SK-N-SH (cell line): ENCODE results near the gene YWHAH. TPM values are rescaled to one million over a fixed set of nuclear protein-coding genes. Genes with fewer than 3 reads are reported as not detected.

Experiments
- CTCF ChIA-PET: fragments of 300-600, 350-600 bp; formaldehyde crosslinking; extraction: SDS; loops from one replicate; lab custom pipeline; 2021; lab: Yijun Ruan, JAX
- POLR2A ChIA-PET: fragments of 350-600 bp; sonication (Branson Sonifier 250); formaldehyde crosslinking; extraction: SDS; loops from one replicate; lab custom pipeline; 2020; ENCODE audit warnings: antibody characterized with exemption, inconsistent platforms; lab: Yijun Ruan, JAX
- DNase-seq: peaks from one replicate; pipeline ENCODE4 v3.0.0; 2012
- H2AFZ ChIP-seq: fragments of 200-600 bp; sonication (generic); 2 replicates; pipeline ENCODE4 v1.8.1; 2016; ENCODE audit warnings: antibody characterized with exemption, mild to moderate bottlenecking, low read depth
- H3F3A ChIP-seq: fragments of 200-600 bp; sonication (generic); replicated peaks from 2 replicates; pipeline ENCODE3; 2016; ENCODE audit warnings: antibody characterized with exemption, mild to moderate bottlenecking; ENCODE audit not compliant: insufficient read depth
- H3K27ac ChIP-seq, 2 experiments: fragments of 200-500 bp in 1 of 2; fragments of 200-600 bp in 1 of 2; sonication (Bioruptor generic) in 1 of 2; sonication (generic), shearing (Covaris generic) in 1 of 2; 2 replicates each; pipeline versions ENCODE4 v1.5.1 to v1.6.1; 2014 to 2016; ENCODE audit warnings: low read depth in 2 of 2, inconsistent platforms in 1 of 2, low read length in 1 of 2, mild to moderate bottlenecking in 1 of 2, mixed read lengths in 1 of 2
- H3K27me3 ChIP-seq: fragments of 200-600 bp; sonication (generic), shearing (Covaris generic); 2 replicates; pipeline ENCODE4 v1.6.1; 2016; ENCODE audit warnings: mixed run types; ENCODE audit not compliant: insufficient read depth
- H3K36me3 ChIP-seq, 2 experiments: fragments of 200-500 bp in 1 of 2; fragments of 200-600 bp in 1 of 2; sonication (Bioruptor generic) in 1 of 2; sonication (generic) in 1 of 2; replicated peaks in 1 of 2; 2 replicates each; pipeline versions ENCODE3 to v1.5.1; 2014 to 2016; ENCODE audit warnings: low read length in 1 of 2, mild to moderate bottlenecking in 1 of 2; ENCODE audit not compliant: insufficient read depth in 2 of 2, control insufficient read depth in 1 of 2
- H3K4me1 ChIP-seq, 2 experiments: fragments of 200-500 bp in 1 of 2; fragments of 200-600 bp in 1 of 2; sonication (Bioruptor generic) in 1 of 2; sonication (generic), shearing (Covaris generic) in 1 of 2; 2 replicates each; pipeline versions ENCODE4 v1.5.1 to v1.6.1; 2014 to 2016; ENCODE audit warnings: low read depth in 1 of 2, low read length in 1 of 2, mixed run types in 1 of 2; ENCODE audit not compliant: insufficient read depth in 2 of 2, control insufficient read depth in 1 of 2
- H3K4me2 ChIP-seq: fragments of 200-600 bp; sonication (generic), shearing (Covaris generic); 2 replicates; pipeline ENCODE4 v1.6.1; 2017; ENCODE audit warnings: mixed run types
- H3K4me3 ChIP-seq, 2 experiments: fragments of 200-500 bp in 1 of 2; fragments of 200-600 bp in 1 of 2; sonication (Bioruptor generic) in 1 of 2; sonication (generic), shearing (Covaris generic) in 1 of 2; 2 replicates each; pipeline versions ENCODE4 v1.5.1 to v1.8.1; 2014 to 2016; ENCODE audit warnings: low read depth in 2 of 2, inconsistent platforms in 1 of 2, low read length in 1 of 2, mild to moderate bottlenecking in 1 of 2, mixed read lengths in 1 of 2, moderate library complexity in 1 of 2
- H3K79me2 ChIP-seq: fragments of 200-600 bp; sonication (generic); 2 replicates; pipeline ENCODE4 v1.8.1; 2017; ENCODE audit warnings: mild to moderate bottlenecking; ENCODE audit not compliant: insufficient read depth
- H3K9ac ChIP-seq: fragments of 200-600 bp; sonication (generic); 2 replicates; pipeline ENCODE4 v1.6.1; 2017; ENCODE audit warnings: mixed run types
- H3K9me2 ChIP-seq: fragments of 200-600 bp; sonication (generic); 2 replicates; pipeline ENCODE4 v1.6.1; 2017; ENCODE audit warnings: mixed run types
- H3K9me3 ChIP-seq: fragments of 200-600 bp; sonication (generic); 2 replicates; pipeline ENCODE4 v1.6.1; 2017; ENCODE audit warnings: mixed run types, mild to moderate bottlenecking, moderate library complexity
- H4K20me1 ChIP-seq: fragments of 200-600 bp; sonication (generic); 2 replicates; pipeline ENCODE4 v1.6.1; 2017; ENCODE audit warnings: mild to moderate bottlenecking, mixed run types; ENCODE audit not compliant: insufficient read depth
- CTCF ChIP-seq: fragments of 200-600 bp; sonication (generic); IDR thresholded peaks from 2 replicates; pipeline ENCODE4 v1.6.1; 2017; ENCODE audit warnings: antibody characterized with exemption, mild to moderate bottlenecking, moderate library complexity
- EZH2phosphoT487 ChIP-seq: fragments of 200-600 bp; sonication (generic); IDR thresholded peaks from 2 replicates; pipeline ENCODE4 v1.6.1; 2017; ENCODE audit warnings: low read depth, mixed run types, mild to moderate bottlenecking, antibody characterized with exemption, moderate library complexity, borderline replicate concordance
- FOXJ3 ChIP-seq: sonication (generic); formaldehyde crosslinking; IDR thresholded peaks from 2 replicates; pipeline ENCODE4 v1.5.1; 2020; ENCODE audit warnings: mild to moderate bottlenecking, missing genetic modification reagents
- FOXM1 ChIP-seq: IDR thresholded peaks from 2 replicates; pipeline ENCODE4 v1.4.0; 2012; ENCODE audit warnings: low read depth, mild to moderate bottlenecking
- GABPA ChIP-seq: IDR thresholded peaks from 2 replicates; pipeline ENCODE4 v1.4.0; 2012; ENCODE audit warnings: low read depth, mild to moderate bottlenecking
- GATA2 ChIP-seq: sonication (generic); formaldehyde crosslinking; IDR thresholded peaks from 2 replicates; pipeline ENCODE4 v1.5.0; 2020; ENCODE audit warnings: mild to moderate bottlenecking, missing genetic modification reagents
- IRF3 ChIP-seq: fragments of 150-350 bp; IDR thresholded peaks from 2 replicates; pipeline ENCODE4 v1.6.1; 2016; ENCODE audit warnings: mild to moderate bottlenecking, low read depth, low read length
- MXI1 ChIP-seq: IDR thresholded peaks from 2 replicates; pipeline ENCODE4 v1.6.1; 2012; ENCODE audit warnings: mild to moderate bottlenecking, low read depth, low read length, improper control_type of control experiment
- NRF1 ChIP-seq: IDR thresholded peaks from 2 replicates; pipeline ENCODE4 v1.6.1; 2012; ENCODE audit warnings: low read depth, mild to moderate bottlenecking, low read length
- RCOR1 ChIP-seq: fragments of 150-350 bp; IDR thresholded peaks from 2 replicates; pipeline ENCODE4 v1.6.1; 2017; ENCODE audit warnings: antibody characterized with exemption, low read length
- ZBTB33 ChIP-seq: IDR thresholded peaks from 2 replicates; pipeline ENCODE4 v1.4.0; 2012; ENCODE audit warnings: low read depth, borderline replicate concordance
- WGBS: methylation state at CpG from one replicate; pipeline ENCODE4 v1.1.6; 2017; ENCODE audit warnings: low lambda C conversion rate; 5-methylcytosine and 5-hydroxymethylcytosine counted together
- polyA plus RNA-seq, 3 experiments: library from polyadenylated mRNA; depleted of rRNA; stranded (reverse); fragments of >200 nt; gene quantifications; 2 replicates each; pipeline ENCODE4 v1.2.3, GENCODE V29; 2012
- TF ChIP-seq, protein P1 (sequence below): IDR thresholded peaks from 2 replicates; pipeline ENCODE4 v1.4.0; 2012; ENCODE audit warnings: low read depth
- TF ChIP-seq, protein P2 (sequence below): IDR thresholded peaks from 2 replicates; pipeline ENCODE4 v1.6.1; 2012; ENCODE audit warnings: mild to moderate bottlenecking, low read depth, low read length, moderate library complexity

Gene YWHAH
- polyA plus RNA-seq, 1 of the 3 experiments (the other 2 are of a cell fraction): 102 TPM

GRCh38 chr22:31995046-31995445, 50.7 kb downstream of the YWHAH start:
- no peak overlapping the region for H3K9ac ChIP-seq
- no peak for DNase-seq
- peak; percentile 37 for TF ChIP-seq CTCF
- TF ChIP-seq ZBTB33: no peak
- TF ChIP-seq, all 33 proteins: peak for 1
- Histone ChIP-seq H3K4me1 (no peaks in the 10 kb centered on the region), H3K4me2 (no peak overlapping the region), H3K36me3 (no peaks in the 10 kb centered on the region), H3K4me3 (no peak overlapping the region), H3F3A (no peaks in the 10 kb centered on the region), H3K9me2 (no peaks in the 10 kb centered on the region), H3K9me3 (no peaks in the 10 kb centered on the region), H2AFZ (no peak overlapping the region), H3K27ac (no peak overlapping the region), H3K79me2 (no peaks in the 10 kb centered on the region), H3K27me3 (0 out of 2 replicates have a peak, but pooled peaks cover 9% of the 10 kb centered on the region), H4K20me1 (no peaks in the 10 kb centered on the region)
- WGBS: 43% methylated on average over 3 of the region's 3 CpGs
- ChIA-PET POLR2A (no interaction called here), CTCF (interaction anchor here (1.0 to 2.0 kb wide), 4 partner anchors 11 to 332 kb away, joined by 3 to 13 read pairs (median 6); no protein-coding TSS in a partner anchor)

DNA sequence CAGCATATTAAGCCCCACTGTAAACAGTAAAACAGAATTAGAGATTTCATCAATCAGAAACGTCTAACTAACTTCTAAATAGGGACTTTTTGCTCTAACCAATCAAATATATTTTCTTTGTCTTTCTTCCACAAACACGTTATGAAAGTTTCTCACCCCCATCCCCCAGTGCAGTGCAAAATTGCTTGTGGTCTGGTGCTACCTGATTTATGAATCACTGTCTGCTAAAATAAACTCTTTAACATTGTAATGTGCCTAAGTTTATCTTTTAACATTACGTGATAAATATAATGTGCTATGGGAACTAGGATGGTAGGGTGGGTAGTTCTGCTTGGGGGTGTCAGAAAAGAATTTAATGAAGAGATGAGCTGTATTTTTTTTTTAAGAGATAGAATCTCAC, 51.5 kb downstream of the YWHAH start:
- no peak overlapping the region for H2AFZ ChIP-seq
- no peaks in the 10 kb centered on the region for H3K9me3 ChIP-seq
- no peaks in the 10 kb centered on the region for H3F3A ChIP-seq
- 0 out of 2 replicates have a peak, but pooled peaks cover 4% of the 10 kb centered on the region for H3K27me3 ChIP-seq
- no peak overlapping the region for H3K27ac ChIP-seq
- no peaks in the 10 kb centered on the region for H3K4me1 ChIP-seq
- H3K4me2 ChIP-seq: no peak overlapping the region
- ChIA-PET POLR2A (no interaction called here), CTCF (no interaction called here)
- H3K4me3 ChIP-seq: no peak overlapping the region
- no peaks in the 10 kb centered on the region for H3K9me2 ChIP-seq
- TF ChIP-seq GATA2 (CRISPR knock-in tag): no peak
- TF ChIP-seq FOXM1: no peak
- no peak for TF ChIP-seq GABPA
- no peak for TF ChIP-seq IRF3
- TF ChIP-seq EZH2phosphoT487: no peak
- TF ChIP-seq NRF1: no peak
- no peak for TF ChIP-seq MXI1
- TF ChIP-seq, protein P1, sequence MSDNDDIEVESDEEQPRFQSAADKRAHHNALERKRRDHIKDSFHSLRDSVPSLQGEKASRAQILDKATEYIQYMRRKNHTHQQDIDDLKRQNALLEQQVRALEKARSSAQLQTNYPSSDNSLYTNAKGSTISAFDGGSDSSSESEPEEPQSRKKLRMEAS: no peak
- TF ChIP-seq, protein P2, sequence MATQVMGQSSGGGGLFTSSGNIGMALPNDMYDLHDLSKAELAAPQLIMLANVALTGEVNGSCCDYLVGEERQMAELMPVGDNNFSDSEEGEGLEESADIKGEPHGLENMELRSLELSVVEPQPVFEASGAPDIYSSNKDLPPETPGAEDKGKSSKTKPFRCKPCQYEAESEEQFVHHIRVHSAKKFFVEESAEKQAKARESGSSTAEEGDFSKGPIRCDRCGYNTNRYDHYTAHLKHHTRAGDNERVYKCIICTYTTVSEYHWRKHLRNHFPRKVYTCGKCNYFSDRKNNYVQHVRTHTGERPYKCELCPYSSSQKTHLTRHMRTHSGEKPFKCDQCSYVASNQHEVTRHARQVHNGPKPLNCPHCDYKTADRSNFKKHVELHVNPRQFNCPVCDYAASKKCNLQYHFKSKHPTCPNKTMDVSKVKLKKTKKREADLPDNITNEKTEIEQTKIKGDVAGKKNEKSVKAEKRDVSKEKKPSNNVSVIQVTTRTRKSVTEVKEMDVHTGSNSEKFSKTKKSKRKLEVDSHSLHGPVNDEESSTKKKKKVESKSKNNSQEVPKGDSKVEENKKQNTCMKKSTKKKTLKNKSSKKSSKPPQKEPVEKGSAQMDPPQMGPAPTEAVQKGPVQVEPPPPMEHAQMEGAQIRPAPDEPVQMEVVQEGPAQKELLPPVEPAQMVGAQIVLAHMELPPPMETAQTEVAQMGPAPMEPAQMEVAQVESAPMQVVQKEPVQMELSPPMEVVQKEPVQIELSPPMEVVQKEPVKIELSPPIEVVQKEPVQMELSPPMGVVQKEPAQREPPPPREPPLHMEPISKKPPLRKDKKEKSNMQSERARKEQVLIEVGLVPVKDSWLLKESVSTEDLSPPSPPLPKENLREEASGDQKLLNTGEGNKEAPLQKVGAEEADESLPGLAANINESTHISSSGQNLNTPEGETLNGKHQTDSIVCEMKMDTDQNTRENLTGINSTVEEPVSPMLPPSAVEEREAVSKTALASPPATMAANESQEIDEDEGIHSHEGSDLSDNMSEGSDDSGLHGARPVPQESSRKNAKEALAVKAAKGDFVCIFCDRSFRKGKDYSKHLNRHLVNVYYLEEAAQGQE: no peak
- no peak for TF ChIP-seq RCOR1
- no peak for TF ChIP-seq FOXJ3
- H4K20me1 ChIP-seq: no peaks in the 10 kb centered on the region
- WGBS: 32% methylated on average over 3 of the region's 3 CpGs
- no peaks in the 10 kb centered on the region for H3K36me3 ChIP-seq
- no peaks in the 10 kb centered on the region for H3K79me2 ChIP-seq
- H3K9ac ChIP-seq: no peak overlapping the region
- no peak for DNase-seq
